ENCODE data around the gene KCNAB2. TPM values are rescaled to one million over a fixed set of nuclear protein-coding genes. Genes with fewer than 3 reads are reported as not detected.

The KCNAB2 gene
- total and polyA plus RNA-seq, 2 donors (not counting 1 experiment from before 2014, with no cell fraction given): 90.7 to 143 TPM

- POLR2A ChIA-PET: no interaction called here
- H3K4me3 Mint-ChIP-seq: no peak overlapping the region
- peak; percentile 24 for DNase-seq
These were observed 95.9 kb downstream of the KCNAB2 start for GRCh38 chr1:6141592-6141991.

DNA sequence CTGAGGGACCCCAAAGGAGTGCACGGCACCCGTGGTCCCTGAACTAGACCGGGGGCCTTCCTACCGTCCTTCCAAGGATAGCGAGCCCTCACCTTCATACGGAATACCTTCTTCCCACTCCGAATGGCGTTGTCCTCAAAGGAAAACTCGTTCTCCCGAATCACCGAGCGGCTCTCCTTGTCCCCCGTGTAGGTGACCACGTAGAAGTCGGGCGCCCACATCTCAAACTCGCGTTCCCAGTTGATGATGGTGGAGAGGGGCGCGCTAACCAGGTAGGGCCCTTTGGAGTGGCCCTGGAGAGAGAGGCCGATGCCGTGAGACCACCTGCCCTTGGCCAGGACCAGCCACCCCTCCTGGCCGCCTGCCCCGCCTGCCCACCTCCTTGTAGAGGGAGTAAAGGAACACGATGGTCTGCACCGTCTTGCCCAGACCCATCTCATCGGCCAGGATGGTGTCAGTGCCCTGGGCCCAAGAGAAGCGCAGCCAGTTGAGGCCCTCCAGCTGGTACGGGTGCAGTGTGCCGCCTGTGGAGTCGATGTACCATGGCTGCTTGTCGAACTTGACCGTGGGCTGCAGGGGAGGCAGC is 96.4 kb downstream of the KCNAB2 start:
- H3K27ac ChIP-seq (ENCODE audit: low read length in 2 of 2): no peak overlapping the region
- H3K79me2 ChIP-seq (ENCODE audit: control insufficient read depth, insufficient read depth, low read length): no peaks in the 10 kb centered on the region
- Mint-ChIP-seq H3K4me1 (no peaks in the 10 kb centered on the region), H3K4me3 (no peak overlapping the region), H3K9me3 (ENCODE audit: insufficient read depth) (no peaks in the 10 kb centered on the region), H3K27me3 (peaks cover 8% of the 10 kb centered on the region), H3K27ac (no peak overlapping the region)
- WGBS (ENCODE audit: insufficient coverage): 89% methylated on average over 23 of the region's 33 CpGs
- H4K20me1 ChIP-seq (ENCODE audit: control insufficient read depth, insufficient read depth, low read length, poor library complexity, severe bottlenecking): no peaks in the 10 kb centered on the region
- H3K36me3 ChIP-seq (replicated peaks in 1 of 2; ENCODE audit: control extremely low read depth in 1 of 2, control insufficient read depth in 1 of 2, extremely low read depth in 1 of 2, insufficient read depth in 2 of 2, low read length in 1 of 2): no peaks in the 10 kb centered on the region
- H3K4me2 ChIP-seq (replicated peaks; ENCODE audit: low read depth, low read length, poor library complexity, severe bottlenecking): no peak overlapping the region
- no peaks in the 10 kb centered on the region for H3K4me1 ChIP-seq (ENCODE audit: control insufficient read depth in 2 of 2, insufficient read depth in 2 of 2, low read length in 2 of 2)
- POLR2A ChIA-PET: no interaction called here
- TF ChIP-seq EZH2 (IDR thresholded peaks at IDR 0.05; ENCODE audit: borderline replicate concordance, insufficient read depth, low read depth, low read length, poor library complexity, severe bottlenecking): no peak
- peaks cover 0 to 3% (median 0%) of the 10 kb centered on the region in 3 donors for H3K9me3 ChIP-seq (ENCODE audit: control extremely low read depth in 1 of 3, control insufficient read depth in 2 of 3, insufficient read depth in 1 of 3, low read length in 2 of 3)
- intact Hi-C loops (cut with micrococcal nuclease): no loop called here
- ATAC-seq (ENCODE audit: low read depth) (no peak), DNase-seq (no peak)
- H3K27me3 ChIP-seq (replicated peaks in 1 of 4; ENCODE audit: control extremely low read depth in 1 of 4, control insufficient read depth in 3 of 4, insufficient read depth in 4 of 4, low read length in 3 of 4): peaks cover 0 to 6% (median 0%) of the 10 kb centered on the region in 4 experiments
- H2AFZ ChIP-seq (ENCODE audit: insufficient read depth, low read depth, low read length, poor library complexity, severe bottlenecking): no peak overlapping the region
- H3K9ac ChIP-seq (ENCODE audit: low read length): no peak overlapping the region
- CTCF ChIA-PET: no interaction called here
- no peak overlapping the region for H3K4me3 ChIP-seq (ENCODE audit: control extremely low read depth in 1 of 5, extremely low read depth in 1 of 5, insufficient read depth in 1 of 5, low read depth in 2 of 5, low read length in 4 of 5)

More at GRCh38 chr1:6141592-6141991, 95.9 kb downstream of the KCNAB2 start:
- Histone ChIP-seq H3K36me3 (replicated peaks in 1 of 2; ENCODE audit: control extremely low read depth in 1 of 2, control insufficient read depth in 1 of 2, extremely low read depth in 1 of 2, insufficient read depth in 2 of 2, low read length in 1 of 2) (no peaks in the 10 kb centered on the region), H3K79me2 (ENCODE audit: control insufficient read depth, insufficient read depth, low read length) (no peaks in the 10 kb centered on the region), H3K27me3 (replicated peaks in 1 of 4; ENCODE audit: control extremely low read depth in 1 of 4, control insufficient read depth in 3 of 4, insufficient read depth in 4 of 4, low read length in 3 of 4) (peaks cover 0 to 2% (median 0%) of the 10 kb centered on the region in 4 experiments), H3K27ac (ENCODE audit: low read length in 2 of 2) (no peak overlapping the region), H4K20me1 (ENCODE audit: control insufficient read depth, insufficient read depth, low read length, poor library complexity, severe bottlenecking) (no peaks in the 10 kb centered on the region), H3K9ac (ENCODE audit: low read length) (no peak overlapping the region), H3K9me3 (ENCODE audit: control extremely low read depth in 1 of 3, control insufficient read depth in 2 of 3, insufficient read depth in 1 of 3, low read length in 2 of 3) (peaks cover 0 to 3% (median 0%) of the 10 kb centered on the region in 3 donors), H3K4me2 (replicated peaks; ENCODE audit: low read depth, low read length, poor library complexity, severe bottlenecking) (no peak overlapping the region), H3K4me3 (ENCODE audit: control extremely low read depth in 1 of 5, extremely low read depth in 1 of 5, insufficient read depth in 1 of 5, low read depth in 2 of 5, low read length in 4 of 5) (no peak overlapping the region), H2AFZ (ENCODE audit: insufficient read depth, low read depth, low read length, poor library complexity, severe bottlenecking) (no peak overlapping the region), H3K4me1 (ENCODE audit: control insufficient read depth in 2 of 2, insufficient read depth in 2 of 2, low read length in 2 of 2) (no peaks in the 10 kb centered on the region)
- TF ChIP-seq CTCF (IDR thresholded peaks at IDR 0.05): no peak
- no peak for TF ChIP-seq EZH2 (IDR thresholded peaks at IDR 0.05; ENCODE audit: borderline replicate concordance, insufficient read depth, low read depth, low read length, poor library complexity, severe bottlenecking)
- intact Hi-C loops (cut with micrococcal nuclease): no loop called here
- H3K27me3 Mint-ChIP-seq: peaks cover 10% of the 10 kb centered on the region
- H3K4me1 Mint-ChIP-seq: no peaks in the 10 kb centered on the region
- 8% methylated on average over 6 of the region's 7 CpGs for WGBS (ENCODE audit: insufficient coverage)
- H3K9me3 Mint-ChIP-seq (ENCODE audit: insufficient read depth): no peaks in the 10 kb centered on the region
- no peak overlapping the region for H3K27ac Mint-ChIP-seq
- CTCF ChIA-PET: no interaction called here
- ATAC-seq (ENCODE audit: low read depth): no peak
